ENCODE data around the gene COTL1.

DNA sequence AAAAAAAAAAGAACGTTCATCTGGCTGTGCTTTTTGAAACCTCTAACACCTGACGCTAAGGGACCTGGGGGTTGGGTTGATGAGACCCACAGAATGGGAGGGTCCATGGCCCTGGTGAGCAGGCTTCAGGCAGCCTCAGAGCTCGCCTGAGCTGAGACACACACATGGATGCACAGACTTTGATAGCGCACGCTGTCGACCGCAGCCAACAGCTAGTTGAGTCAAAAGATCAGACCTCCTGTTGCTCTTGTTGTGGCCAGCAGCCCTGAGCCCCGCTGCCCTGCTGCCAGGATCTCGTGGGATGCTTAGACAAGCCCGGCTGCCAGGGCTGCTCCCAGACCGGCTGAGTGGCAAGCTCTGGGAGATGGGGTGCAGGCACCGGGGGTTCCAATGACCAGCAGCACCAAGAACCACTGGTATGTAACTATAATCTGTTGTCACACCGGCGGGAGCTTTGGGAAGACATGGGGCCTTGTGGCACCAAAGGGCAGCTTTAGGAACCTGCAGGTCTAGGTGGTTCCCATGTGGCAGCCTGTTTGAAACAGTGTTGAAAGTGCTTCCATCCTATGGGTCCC, 93.4 kb downstream of the COTL1 start:
- TF ChIP-seq, protein P1, sequence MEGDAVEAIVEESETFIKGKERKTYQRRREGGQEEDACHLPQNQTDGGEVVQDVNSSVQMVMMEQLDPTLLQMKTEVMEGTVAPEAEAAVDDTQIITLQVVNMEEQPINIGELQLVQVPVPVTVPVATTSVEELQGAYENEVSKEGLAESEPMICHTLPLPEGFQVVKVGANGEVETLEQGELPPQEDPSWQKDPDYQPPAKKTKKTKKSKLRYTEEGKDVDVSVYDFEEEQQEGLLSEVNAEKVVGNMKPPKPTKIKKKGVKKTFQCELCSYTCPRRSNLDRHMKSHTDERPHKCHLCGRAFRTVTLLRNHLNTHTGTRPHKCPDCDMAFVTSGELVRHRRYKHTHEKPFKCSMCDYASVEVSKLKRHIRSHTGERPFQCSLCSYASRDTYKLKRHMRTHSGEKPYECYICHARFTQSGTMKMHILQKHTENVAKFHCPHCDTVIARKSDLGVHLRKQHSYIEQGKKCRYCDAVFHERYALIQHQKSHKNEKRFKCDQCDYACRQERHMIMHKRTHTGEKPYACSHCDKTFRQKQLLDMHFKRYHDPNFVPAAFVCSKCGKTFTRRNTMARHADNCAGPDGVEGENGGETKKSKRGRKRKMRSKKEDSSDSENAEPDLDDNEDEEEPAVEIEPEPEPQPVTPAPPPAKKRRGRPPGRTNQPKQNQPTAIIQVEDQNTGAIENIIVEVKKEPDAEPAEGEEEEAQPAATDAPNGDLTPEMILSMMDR (IDR thresholded peaks at IDR 0.05) = no peak
- no peak for TF ChIP-seq POLR2A (IDR thresholded peaks at IDR 0.05)

Data from adrenal gland (tissue), 5 donors.